HFF-Myc (cell line): ENCODE results near the gene BST1.
"Not testable (repeated sequence)": the region's sequence is repeated elsewhere in the genome, so short reads cannot be mapped to it uniquely, and the experiment has no call there.

Source experiments
- DNase-seq: peaks from one replicate; pipeline ENCODE4 v3.0.0-alpha.2; 2011; ENCODE audit warnings: low read depth; ENCODE audit errors: extremely low read depth
- H3K4me3 ChIP-seq: replicated peaks from 2 replicates; pipeline ENCODE4 v1.5.1; 2011; ENCODE audit warnings: low read depth, mild to moderate bottlenecking, control low read depth, low read length
- CTCF ChIP-seq: IDR thresholded peaks from 2 replicates; pipeline ENCODE4 v1.5.1; 2012; ENCODE audit warnings: mild to moderate bottlenecking, low read depth, low read length, control low read depth; ENCODE audit errors: missing control alignments

BST1 gene

GRCh38 chr4:15725608-15726007 is 22.7 kb downstream of the BST1 start:
- no peak overlapping the region for H3K4me3 ChIP-seq
- DNase-seq = no peak
- TF ChIP-seq CTCF = no peak

- H3K4me3 ChIP-seq = no peak overlapping the region
- peak; percentile 33 for DNase-seq
- TF ChIP-seq CTCF = peak; percentile 76
These were observed 27.2 kb downstream of the BST1 start for GRCh38 chr4:15729910-15730533.

GRCh38 chr4:15733061-15733460 is 30.2 kb downstream of the BST1 start:
- H3K4me3 ChIP-seq, DNase-seq: not testable (repeated sequence)

- DNase-seq = no peak
- H3K4me3 ChIP-seq = no peak overlapping the region
- no peak for TF ChIP-seq CTCF
These were observed 32.7 kb downstream of the BST1 start for GRCh38 chr4:15735536-15735935.

GRCh38 chr4:15736514-15737050 is 33.7 kb downstream of the BST1 start:
- H3K4me3 ChIP-seq = no peak overlapping the region
- TF ChIP-seq CTCF = no peak
- no peak for DNase-seq

GRCh38 chr4:15737255-15737654 is 34.4 kb downstream of the BST1 start:
- TF ChIP-seq CTCF = peak; percentile 18
- DNase-seq = no peak
- H3K4me3 ChIP-seq = no peak overlapping the region

- no peak for TF ChIP-seq CTCF
- no peak overlapping the region for H3K4me3 ChIP-seq
- DNase-seq = no peak
These were observed 36.0 kb downstream of the BST1 start for GRCh38 chr4:15738877-15739276.
